Osteoblast (primary cell): Measurements from ENCODE around the gene DCAF15. TPM values are rescaled to one million over a fixed set of nuclear protein-coding genes. Genes with fewer than 3 reads are reported as not detected.

Experiments used
- DNase-seq: peaks from one replicate; pipeline ENCODE4 v3.0.0; 2011; ENCODE audit warnings: low spot score, mixed read lengths; ENCODE audit not compliant: insufficient read length; ENCODE audit errors: missing footprints
- H2AFZ ChIP-seq: 2 replicates; pipeline ENCODE4 v1.6.0; 2011; ENCODE audit warnings: mild to moderate bottlenecking, low read length
- H3K27ac ChIP-seq: 2 replicates; pipeline ENCODE4 v1.5.1; 2011; ENCODE audit warnings: mild to moderate bottlenecking, low read depth, low read length, moderate library complexity
- H3K27me3 ChIP-seq: 2 replicates; pipeline ENCODE4 v1.6.0; 2012; ENCODE audit warnings: mild to moderate bottlenecking, control low read depth, inconsistent platforms, low read length, moderate library complexity; ENCODE audit not compliant: insufficient read depth
- H3K36me3 ChIP-seq: 2 replicates; pipeline ENCODE4 v1.5.1; 2011; ENCODE audit warnings: mild to moderate bottlenecking, low read length, control low read depth, moderate library complexity; ENCODE audit not compliant: insufficient read depth
- H3K4me1 ChIP-seq: 2 replicates; pipeline ENCODE4 v1.5.1; 2011; ENCODE audit warnings: mild to moderate bottlenecking, low read length, control low read depth, moderate library complexity; ENCODE audit not compliant: insufficient read depth
- H3K4me2 ChIP-seq: 2 replicates; pipeline ENCODE4 v1.6.0; 2011; ENCODE audit warnings: mild to moderate bottlenecking, low read length; ENCODE audit not compliant: insufficient read depth
- H3K4me3 ChIP-seq: fragments of 200-600 bp; sonication (generic); 3 replicates; pipeline ENCODE4 v1.5.1; 2012; ENCODE audit warnings: mild to moderate bottlenecking, low read length, inconsistent platforms; ENCODE audit not compliant: insufficient read depth
- H3K79me2 ChIP-seq: 2 replicates; pipeline ENCODE4 v1.6.0; 2012; ENCODE audit warnings: mild to moderate bottlenecking, low read length, control low read depth, inconsistent platforms; ENCODE audit not compliant: insufficient read depth
- H3K9me3 ChIP-seq: 2 replicates; pipeline ENCODE4 v1.5.1; 2011; ENCODE audit warnings: low read depth, low read length, control low read depth
- H4K20me1 ChIP-seq: 2 replicates; pipeline ENCODE4 v1.6.0; 2012; ENCODE audit warnings: mild to moderate bottlenecking, low read length, control low read depth; ENCODE audit not compliant: insufficient read depth
- total RNA-seq: library from RNA; depleted of rRNA; stranded (reverse); fragments of >200 nt; gene quantifications from 2 replicates; pipeline ENCODE4 v1.2.3, GENCODE V29; 2012
- TF ChIP-seq, protein P1 (sequence below): IDR thresholded peaks from 2 replicates; pipeline ENCODE4 v1.5.1; 2011; ENCODE audit warnings: mild to moderate bottlenecking, low read depth, low read length, moderate library complexity; ENCODE audit errors: extremely low read depth

DCAF15 gene
- total RNA-seq, 1 donor, result 11.9 TPM

DNA sequence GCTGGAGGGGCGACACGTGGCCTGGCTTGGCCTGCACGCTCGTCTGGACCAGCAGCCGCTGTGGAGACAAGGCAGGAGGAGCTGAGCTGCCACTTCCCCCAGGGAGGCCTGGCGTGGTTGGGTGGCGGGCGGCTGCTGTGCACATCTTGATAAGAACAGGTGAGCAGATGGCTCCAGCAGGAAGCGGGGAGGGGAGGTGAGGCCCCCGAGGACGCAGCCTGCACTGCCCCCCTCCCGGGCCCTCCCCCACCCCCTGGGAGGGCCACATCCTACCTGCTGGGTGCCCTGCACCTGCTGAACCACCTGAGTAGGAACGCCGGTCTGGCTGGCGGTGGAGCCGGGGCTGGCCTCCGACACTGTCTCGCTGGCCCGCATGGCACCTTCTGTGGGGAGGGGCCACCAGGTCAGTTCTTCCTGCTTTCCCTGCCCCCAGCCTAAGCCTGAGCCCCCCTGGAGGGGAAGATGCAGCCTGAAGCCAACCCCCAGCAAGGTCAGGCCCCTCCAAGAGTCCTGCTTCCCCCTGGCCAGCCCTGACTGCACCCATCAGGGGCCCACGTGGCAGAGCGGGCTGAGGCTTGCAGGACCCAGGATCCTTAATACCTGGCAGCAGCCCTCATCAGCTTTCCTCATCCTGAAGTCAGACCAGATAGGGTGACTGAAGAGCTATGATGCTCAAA lies 31.0 kb downstream of the DCAF15 start:
- H3K27me3 ChIP-seq, result no peaks in the 10 kb centered on the region
- H3K36me3 ChIP-seq, result peaks cover 5% of the 10 kb centered on the region
- DNase-seq, result peak; percentile 86
- H3K4me3 ChIP-seq, result no peak overlapping the region
- TF ChIP-seq, protein P1, sequence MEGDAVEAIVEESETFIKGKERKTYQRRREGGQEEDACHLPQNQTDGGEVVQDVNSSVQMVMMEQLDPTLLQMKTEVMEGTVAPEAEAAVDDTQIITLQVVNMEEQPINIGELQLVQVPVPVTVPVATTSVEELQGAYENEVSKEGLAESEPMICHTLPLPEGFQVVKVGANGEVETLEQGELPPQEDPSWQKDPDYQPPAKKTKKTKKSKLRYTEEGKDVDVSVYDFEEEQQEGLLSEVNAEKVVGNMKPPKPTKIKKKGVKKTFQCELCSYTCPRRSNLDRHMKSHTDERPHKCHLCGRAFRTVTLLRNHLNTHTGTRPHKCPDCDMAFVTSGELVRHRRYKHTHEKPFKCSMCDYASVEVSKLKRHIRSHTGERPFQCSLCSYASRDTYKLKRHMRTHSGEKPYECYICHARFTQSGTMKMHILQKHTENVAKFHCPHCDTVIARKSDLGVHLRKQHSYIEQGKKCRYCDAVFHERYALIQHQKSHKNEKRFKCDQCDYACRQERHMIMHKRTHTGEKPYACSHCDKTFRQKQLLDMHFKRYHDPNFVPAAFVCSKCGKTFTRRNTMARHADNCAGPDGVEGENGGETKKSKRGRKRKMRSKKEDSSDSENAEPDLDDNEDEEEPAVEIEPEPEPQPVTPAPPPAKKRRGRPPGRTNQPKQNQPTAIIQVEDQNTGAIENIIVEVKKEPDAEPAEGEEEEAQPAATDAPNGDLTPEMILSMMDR, result no peak
- H3K9me3 ChIP-seq, result no peaks in the 10 kb centered on the region
- no peak overlapping the region for H2AFZ ChIP-seq
- no peak overlapping the region for H3K4me2 ChIP-seq
- no peaks in the 10 kb centered on the region for H3K79me2 ChIP-seq
- peaks cover 8% of the 10 kb centered on the region for H3K4me1 ChIP-seq
- no peak overlapping the region for H3K27ac ChIP-seq
- H4K20me1 ChIP-seq, result no peaks in the 10 kb centered on the region

DNA sequence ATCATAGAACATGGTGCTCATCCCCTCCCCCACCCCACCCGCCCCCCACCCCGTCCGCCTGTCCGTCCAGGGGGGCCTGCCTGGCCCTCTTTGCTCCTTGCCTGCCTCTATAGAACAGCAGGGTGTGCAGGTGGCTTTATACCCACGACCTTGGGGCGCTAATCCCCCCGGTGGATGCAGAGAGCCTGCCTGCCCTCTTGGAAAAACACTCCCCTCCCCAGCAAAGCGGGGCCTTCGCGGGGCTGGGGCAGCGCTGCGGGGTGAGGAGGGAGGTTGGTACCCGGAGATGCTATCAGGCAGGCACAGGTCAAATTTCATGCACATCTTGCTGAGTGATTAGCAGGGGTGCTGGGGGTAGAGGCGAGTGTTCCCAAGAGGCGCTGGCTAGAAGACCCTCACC lies 31.9 kb downstream of the DCAF15 start:
- DNase-seq, result peak; percentile 76
- H4K20me1 ChIP-seq, result no peaks in the 10 kb centered on the region
- no peaks in the 10 kb centered on the region for H3K27me3 ChIP-seq
- peaks cover 5% of the 10 kb centered on the region for H3K36me3 ChIP-seq
- peaks cover 8% of the 10 kb centered on the region for H3K4me1 ChIP-seq
- no peak overlapping the region for H3K27ac ChIP-seq
- no peak overlapping the region for H3K4me3 ChIP-seq
- TF ChIP-seq, protein P1, result no peak
- H3K79me2 ChIP-seq, result no peaks in the 10 kb centered on the region
- no peak overlapping the region for H3K4me2 ChIP-seq
- H2AFZ ChIP-seq, result no peak overlapping the region
- H3K9me3 ChIP-seq, result no peaks in the 10 kb centered on the region

DNA sequence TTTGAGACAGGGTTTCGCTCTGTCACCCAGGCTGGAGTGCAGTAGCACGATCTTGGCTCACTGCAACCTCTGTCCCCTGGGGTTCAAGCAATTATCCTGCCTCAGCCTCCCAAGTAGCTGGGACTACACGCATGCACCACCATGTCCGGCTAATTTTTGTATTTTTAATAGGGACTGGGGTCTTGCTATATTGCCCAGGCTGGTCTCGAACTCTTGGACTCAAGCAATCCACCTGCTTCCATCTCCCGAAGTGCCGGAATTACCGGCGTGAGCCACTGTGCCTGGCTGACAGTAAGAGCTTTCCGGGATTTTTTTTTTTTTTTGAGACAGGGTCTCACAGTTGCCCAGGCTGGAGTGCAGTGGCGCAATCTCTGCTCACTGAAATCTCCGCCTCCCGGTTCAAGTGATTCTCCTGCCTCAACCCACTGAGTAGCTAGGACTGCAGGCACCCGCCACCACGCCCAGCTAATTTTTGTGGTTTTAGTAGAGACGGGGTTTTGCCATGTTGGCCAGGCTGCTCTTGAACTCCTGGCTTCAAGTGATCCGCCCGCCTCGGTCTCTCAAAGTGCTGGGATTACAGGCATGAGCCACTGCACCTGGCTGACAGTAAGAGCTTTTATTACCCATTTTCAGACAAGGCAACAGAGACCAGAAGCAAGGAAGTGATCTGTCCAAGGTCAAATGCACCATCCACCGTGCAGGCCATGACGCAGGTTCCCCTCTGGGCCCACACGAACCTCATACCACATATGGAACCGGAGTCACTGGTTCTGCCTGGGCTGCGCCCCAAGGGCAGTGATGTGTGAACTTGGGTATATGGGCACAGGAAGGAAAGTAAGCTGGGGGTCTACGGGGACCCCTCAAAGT lies 32.8 kb downstream of the DCAF15 start:
- Histone ChIP-seq H3K79me2 (no peaks in the 10 kb centered on the region), H3K4me3 (no peak overlapping the region), H4K20me1 (no peaks in the 10 kb centered on the region), H3K36me3 (peaks cover 5% of the 10 kb centered on the region), H3K27me3 (no peaks in the 10 kb centered on the region), H2AFZ (no peak overlapping the region), H3K9me3 (no peaks in the 10 kb centered on the region), H3K4me2 (no peak overlapping the region), H3K4me1 (peaks cover 8% of the 10 kb centered on the region), H3K27ac (no peak overlapping the region)
- TF ChIP-seq, protein P1, result no peak
- DNase-seq, result peak; percentile 86

DNA sequence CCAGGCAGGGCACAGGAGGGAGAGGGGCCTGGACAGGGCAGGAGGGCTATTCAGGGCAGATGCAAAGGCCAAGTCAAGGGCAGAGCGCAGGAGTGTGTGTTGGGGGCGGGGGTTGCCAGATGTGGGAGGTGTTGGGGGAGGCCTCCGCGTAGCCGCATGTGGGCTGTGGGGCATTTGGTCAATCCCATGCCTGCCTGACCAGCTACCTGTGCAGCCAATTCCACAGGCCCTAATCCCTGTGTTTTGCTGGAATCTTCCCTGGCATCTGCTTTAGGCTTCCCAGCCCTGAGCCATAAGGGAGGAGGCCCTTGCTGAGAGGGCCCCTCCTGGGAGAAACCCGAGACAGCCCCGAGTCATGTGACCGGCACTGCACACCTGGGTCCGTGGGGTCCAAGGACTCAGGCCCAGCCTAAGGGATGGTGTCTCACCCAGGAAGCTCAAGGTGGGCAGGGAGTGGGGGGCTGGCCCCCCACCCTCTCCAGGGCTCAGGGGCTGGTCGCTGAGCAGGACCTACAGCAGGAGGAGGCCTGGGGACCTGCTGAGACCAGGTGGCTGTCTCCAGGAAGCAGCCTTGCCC lies 33.5 kb downstream of the DCAF15 start:
- H3K79me2 ChIP-seq, result no peaks in the 10 kb centered on the region
- DNase-seq, result peak; percentile 83
- H3K4me3 ChIP-seq, result peak overlapping the region; percentile 14
- peak overlapping the region; percentile 30 for H3K27ac ChIP-seq
- TF ChIP-seq, protein P1, result no peak
- H3K4me1 ChIP-seq, result peaks cover 8% of the 10 kb centered on the region
- no peaks in the 10 kb centered on the region for H4K20me1 ChIP-seq
- peaks cover 5% of the 10 kb centered on the region for H3K36me3 ChIP-seq
- no peaks in the 10 kb centered on the region for H3K27me3 ChIP-seq
- no peaks in the 10 kb centered on the region for H3K9me3 ChIP-seq
- H3K4me2 ChIP-seq, result peak overlapping the region; percentile 58
- H2AFZ ChIP-seq, result peak overlapping the region; percentile 65
